Liver (tissue), 3 donors: Measurements from ENCODE around the gene AMPD1.

Source experiments
- ATF3 ChIP-seq: IDR thresholded peaks from 2 replicates; pipeline ENCODE4 v1.6.1; 2016; ENCODE audit warnings: antibody characterized with exemption
- CTCF ChIP-seq: fragments of 150-350 bp; IDR thresholded peaks from 2 replicates; pipeline ENCODE4 v1.5.1; 2017; ENCODE audit warnings: improper control_type of control experiment, low read depth, low read length; ENCODE audit not compliant: missing input control
- FOXA1 ChIP-seq: IDR thresholded peaks from 2 replicates; pipeline ENCODE4 v1.6.1; 2016; ENCODE audit warnings: antibody characterized with exemption
- JUND ChIP-seq, 2 donors: IDR thresholded peaks; 2 replicates each; pipeline ENCODE4 v1.6.1; 2016; ENCODE audit warnings: antibody characterized with exemption in 2 of 2
- RAD21 ChIP-seq, 2 donors: IDR thresholded peaks; 2 replicates each; pipeline ENCODE4 v1.6.1; 2016; ENCODE audit warnings: antibody characterized with exemption in 2 of 2, mild to moderate bottlenecking in 2 of 2
- REST ChIP-seq: IDR thresholded peaks from 2 replicates; pipeline ENCODE4 v1.6.1; 2016; ENCODE audit warnings: antibody characterized with exemption, mild to moderate bottlenecking
- RXRA ChIP-seq, 2 donors: IDR thresholded peaks; 2 replicates each; pipeline ENCODE4 v1.6.1; 2017 to 2018; ENCODE audit warnings: antibody characterized with exemption in 2 of 2, mild to moderate bottlenecking in 1 of 2
- TAF1 ChIP-seq: conservative IDR thresholded peaks from 2 replicates; pipeline ENCODE4 v1.6.1; 2016; ENCODE audit warnings: antibody characterized with exemption, mild to moderate bottlenecking
- TF ChIP-seq, protein P1 (sequence below): IDR thresholded peaks from 2 replicates; pipeline ENCODE4 v1.6.1; 2016; ENCODE audit warnings: antibody characterized with exemption
- donor health status: healthy.
- donor health status: healthy.

DNA sequence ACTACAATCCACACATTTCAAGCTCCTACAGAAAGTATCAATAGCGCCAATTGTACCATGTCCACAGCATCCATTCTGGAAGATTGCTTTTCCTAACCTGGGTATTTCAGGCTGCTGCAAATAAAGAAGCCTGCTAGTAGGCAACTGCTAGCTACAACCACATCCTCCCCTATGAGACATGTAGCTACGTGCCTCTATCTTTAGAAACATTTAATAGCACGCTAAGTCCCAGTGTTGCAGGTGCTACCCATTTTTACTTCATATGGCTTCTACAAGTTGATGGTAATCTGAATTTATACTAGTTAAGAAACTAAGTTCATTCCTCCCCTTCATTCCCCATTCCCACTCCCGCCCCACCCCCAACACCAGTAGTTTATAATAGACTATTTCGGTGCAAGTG is 7.4 kb upstream of the AMPD1 start:
- TF ChIP-seq CTCF (no peak), ATF3 (no peak), RAD21 (IDR thresholded peaks at IDR 0.05) (no peak), FOXA1 (no peak), REST (no peak), RXRA (IDR thresholded peaks at IDR 0.05) (no peak), JUND (IDR thresholded peaks at IDR 0.05) (no peak), TAF1 (no peak)
- TF ChIP-seq, protein P1, sequence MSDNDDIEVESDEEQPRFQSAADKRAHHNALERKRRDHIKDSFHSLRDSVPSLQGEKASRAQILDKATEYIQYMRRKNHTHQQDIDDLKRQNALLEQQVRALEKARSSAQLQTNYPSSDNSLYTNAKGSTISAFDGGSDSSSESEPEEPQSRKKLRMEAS = no peak
